B cell (primary cell): ENCODE data around the gene PRPS1L1. TPM values are rescaled to one million over a fixed set of nuclear protein-coding genes. Genes with fewer than 3 reads are reported as not detected.

ENCODE experiments used
- ATAC-seq: fragments of 200-7000 bp; cut with Tn5 transposase; one replicate; pipeline ENCODE4 v1.10.0; 2021; ENCODE audit warnings: low read depth, mild to moderate bottlenecking, moderate number of reproducible peaks, moderate library complexity
- CTCF ChIA-PET: fragments of 350-600 bp; sonication (Branson Sonifier 250); formaldehyde crosslinking; loops from one replicate; lab custom pipeline; 2021; ENCODE audit warnings: antibody characterized with exemption, inconsistent platforms; lab: Charles Lee
- POLR2A ChIA-PET: fragments of 350-600 bp; sonication (Branson Sonifier 250); formaldehyde crosslinking; loops from one replicate; lab custom pipeline; 2021; ENCODE audit warnings: antibody characterized with exemption; lab: Charles Lee
- DNase-seq: peaks from one replicate; pipeline ENCODE4 v3.0.0; 2013
- H2AFZ ChIP-seq: 2 replicates; pipeline ENCODE4 v1.6.1; 2012; ENCODE audit warnings: mild to moderate bottlenecking, low read depth, low read length; ENCODE audit not compliant: insufficient read depth, poor library complexity, severe bottlenecking
- H3K27ac ChIP-seq, 2 donors: 1 replicate in 1 of 2; 2 replicates in 1 of 2; pipeline ENCODE4 v1.5.1; 2012 to 2013; ENCODE audit warnings: low read length in 2 of 2, mild to moderate bottlenecking in 2 of 2, moderate library complexity in 1 of 2
- H3K27me3 ChIP-seq, 4 experiments: fragments of 200-600 bp in 1 of 4; sonication (generic) in 1 of 4; replicated peaks in 1 of 4; 1 replicate in 2 of 4; 2 replicates in 2 of 4; pipeline versions ENCODE4 v1.6.1 to v1.7.0; 2013 to 2016; ENCODE audit warnings: low read length in 3 of 4, mild to moderate bottlenecking in 2 of 4, mixed read lengths in 1 of 4, moderate library complexity in 1 of 4; ENCODE audit not compliant: insufficient read depth in 4 of 4, control insufficient read depth in 3 of 4; ENCODE audit errors: control extremely low read depth in 1 of 4
- H3K36me3 ChIP-seq, 2 experiments: replicated peaks in 1 of 2; 1 replicate in 1 of 2; 2 replicates in 1 of 2; pipeline versions ENCODE4 v1.6.1 to v1.7.1; 2013; ENCODE audit warnings: low read length in 1 of 2; ENCODE audit not compliant: insufficient read depth in 2 of 2, control insufficient read depth in 1 of 2; ENCODE audit errors: control extremely low read depth in 1 of 2, extremely low read depth in 1 of 2
- H3K4me1 ChIP-seq, 2 donors: fragments of 200-600 bp in 1 of 2; sonication (generic) in 1 of 2; 1 replicate in 1 of 2; 2 replicates in 1 of 2; pipeline versions ENCODE4 v1.5.1 to v1.6.1; 2013 to 2017; ENCODE audit warnings: low read length in 2 of 2; ENCODE audit not compliant: control insufficient read depth in 2 of 2, insufficient read depth in 2 of 2
- H3K4me2 ChIP-seq: replicated peaks from 2 replicates; pipeline ENCODE3; 2012; ENCODE audit warnings: mild to moderate bottlenecking, low read depth, low read length; ENCODE audit not compliant: poor library complexity, severe bottlenecking
- H3K4me3 ChIP-seq, 5 experiments: fragments of 200-600 bp in 1 of 5; sonication (generic) in 1 of 5; 1 replicate in 3 of 5; 2 replicates in 2 of 5; pipeline versions ENCODE4 v1.5.1 to v1.7.0; 2011 to 2016; ENCODE audit warnings: low read length in 4 of 5, mild to moderate bottlenecking in 4 of 5, low read depth in 2 of 5, control low read depth in 1 of 5, moderate library complexity in 1 of 5; ENCODE audit not compliant: insufficient read depth in 1 of 5; ENCODE audit errors: control extremely low read depth in 1 of 5, extremely low read depth in 1 of 5
- H3K79me2 ChIP-seq: fragments of 200-600 bp; sonication (generic); one replicate; pipeline ENCODE4 v1.6.0; 2016; ENCODE audit warnings: low read length; ENCODE audit not compliant: control insufficient read depth, insufficient read depth
- H3K9ac ChIP-seq: fragments of 200-600 bp; sonication (generic); 2 replicates; pipeline ENCODE4 v1.6.1; 2017; ENCODE audit warnings: mild to moderate bottlenecking, low read length, moderate library complexity
- H3K9me3 ChIP-seq, 3 donors: one replicate each; pipeline versions ENCODE4 v1.6.1 to v1.7.1; 2013; ENCODE audit warnings: low read length in 2 of 3; ENCODE audit not compliant: control insufficient read depth in 2 of 3, insufficient read depth in 1 of 3; ENCODE audit errors: control extremely low read depth in 1 of 3
- H4K20me1 ChIP-seq: 2 replicates; pipeline ENCODE4 v1.6.0; 2012; ENCODE audit warnings: mild to moderate bottlenecking, low read length; ENCODE audit not compliant: insufficient read depth, control insufficient read depth, poor library complexity, severe bottlenecking
- H3K27ac Mint-ChIP-seq: one replicate; pipeline ENCODE4 v1.8.0; 2021; ENCODE audit warnings: mixed read lengths
- H3K27me3 Mint-ChIP-seq: one replicate; pipeline ENCODE4 v1.8.0; 2021; ENCODE audit warnings: mixed read lengths
- H3K4me1 Mint-ChIP-seq: one replicate; pipeline ENCODE4 v1.8.0; 2021; ENCODE audit warnings: mixed read lengths
- H3K4me3 Mint-ChIP-seq: one replicate; pipeline ENCODE4 v1.8.0; 2021; ENCODE audit warnings: mixed read lengths
- H3K9me3 Mint-ChIP-seq: one replicate; pipeline ENCODE4 v1.8.0; 2022; ENCODE audit warnings: mixed read lengths; ENCODE audit not compliant: insufficient read depth
- EZH2 ChIP-seq: IDR thresholded peaks from 2 replicates; pipeline ENCODE4 v1.6.1; 2012; ENCODE audit warnings: borderline replicate concordance, low read depth, mild to moderate bottlenecking, moderate library complexity, low read length; ENCODE audit not compliant: insufficient read depth, poor library complexity, severe bottlenecking
- WGBS: methylation state at CpG from one replicate; pipeline ENCODE4 v1.1.5; 2013; ENCODE audit warnings: missing lambda C conversion rate; ENCODE audit not compliant: insufficient coverage; 5-methylcytosine and 5-hydroxymethylcytosine counted together
- intact Hi-C: fragments of 100-400 bp; cut with micrococcal nuclease; formaldehyde crosslinking; loops from one replicate; pipeline ENCODE4 v1.10.0; 2022
- polyA plus RNA-seq: library from polyadenylated mRNA; depleted of rRNA; stranded (reverse); fragments of >200 nt; gene quantifications from 2 replicates; pipeline ENCODE4 v1.2.3, GENCODE V29; 2012
- total RNA-seq, 2 donors: library from RNA; stranded (reverse); fragments of 120-200 nt in 1 of 2; gene quantifications; 1 replicate in 1 of 2; 2 replicates in 1 of 2; pipeline versions ENCODE4 v1.2.3 to v1.2.4, GENCODE V29; 2013 to 2022
- TF ChIP-seq, protein P1 (sequence below): fragments of 200-600 bp; IDR thresholded peaks from one replicate; pipeline ENCODE4 v1.8.0; 2022; ENCODE audit warnings: antibody characterized with exemption, mild to moderate bottlenecking

Gene PRPS1L1
- total and polyA plus RNA-seq, 2 donors (not counting 1 experiment from before 2014, with no cell fraction given), result not detected

DNA sequence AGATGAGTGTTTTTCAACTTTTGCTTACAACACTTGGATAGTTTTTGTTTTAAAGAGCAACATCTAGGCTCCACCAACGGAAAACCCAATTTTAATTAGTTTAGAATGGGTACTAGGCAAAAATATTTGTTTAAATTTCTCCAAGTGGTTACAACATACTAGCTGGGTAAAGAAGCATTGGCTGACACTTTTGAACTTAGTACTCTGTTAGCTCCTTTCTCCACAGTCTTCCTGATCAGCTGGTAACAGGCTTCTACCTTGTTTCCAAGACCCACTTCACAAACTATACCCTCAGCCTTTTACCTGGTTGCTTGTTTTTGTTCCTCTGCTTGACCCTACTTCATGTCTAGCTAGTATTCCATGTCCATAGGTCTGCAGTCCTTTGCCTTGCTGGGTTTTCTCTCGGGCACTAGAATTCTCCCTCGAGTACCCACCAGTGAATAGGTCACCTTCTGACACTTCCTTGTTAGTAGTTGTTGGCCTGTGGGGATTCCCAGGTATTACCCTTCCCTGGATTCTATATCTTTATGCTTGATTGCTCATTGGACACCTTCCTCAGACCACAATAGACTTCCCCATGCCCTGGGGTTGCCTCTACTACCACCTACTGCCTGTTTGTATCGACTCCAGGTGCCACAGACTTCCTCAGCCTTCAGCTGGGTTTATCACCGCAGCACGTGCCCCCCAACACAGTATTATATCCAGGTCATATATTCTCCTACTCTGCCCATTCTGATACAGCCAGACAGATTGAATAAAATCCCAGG lies 42.0 kb downstream of the PRPS1L1 start:
- Histone ChIP-seq H4K20me1 (no peaks in the 10 kb centered on the region), H3K79me2 (no peaks in the 10 kb centered on the region), H3K9me3 (no peaks in the 10 kb centered on the region), H3K4me2 (no peak overlapping the region), H3K27ac (no peak overlapping the region), H3K27me3 (no peaks in the 10 kb centered on the region), H3K4me3 (no peak overlapping the region), H3K36me3 (no peaks in the 10 kb centered on the region), H3K9ac (no peak overlapping the region), H3K4me1 (no peaks in the 10 kb centered on the region), H2AFZ (no peak overlapping the region)
- TF ChIP-seq, protein P1, sequence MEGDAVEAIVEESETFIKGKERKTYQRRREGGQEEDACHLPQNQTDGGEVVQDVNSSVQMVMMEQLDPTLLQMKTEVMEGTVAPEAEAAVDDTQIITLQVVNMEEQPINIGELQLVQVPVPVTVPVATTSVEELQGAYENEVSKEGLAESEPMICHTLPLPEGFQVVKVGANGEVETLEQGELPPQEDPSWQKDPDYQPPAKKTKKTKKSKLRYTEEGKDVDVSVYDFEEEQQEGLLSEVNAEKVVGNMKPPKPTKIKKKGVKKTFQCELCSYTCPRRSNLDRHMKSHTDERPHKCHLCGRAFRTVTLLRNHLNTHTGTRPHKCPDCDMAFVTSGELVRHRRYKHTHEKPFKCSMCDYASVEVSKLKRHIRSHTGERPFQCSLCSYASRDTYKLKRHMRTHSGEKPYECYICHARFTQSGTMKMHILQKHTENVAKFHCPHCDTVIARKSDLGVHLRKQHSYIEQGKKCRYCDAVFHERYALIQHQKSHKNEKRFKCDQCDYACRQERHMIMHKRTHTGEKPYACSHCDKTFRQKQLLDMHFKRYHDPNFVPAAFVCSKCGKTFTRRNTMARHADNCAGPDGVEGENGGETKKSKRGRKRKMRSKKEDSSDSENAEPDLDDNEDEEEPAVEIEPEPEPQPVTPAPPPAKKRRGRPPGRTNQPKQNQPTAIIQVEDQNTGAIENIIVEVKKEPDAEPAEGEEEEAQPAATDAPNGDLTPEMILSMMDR, result no peak
- no peak for TF ChIP-seq EZH2
- no peak for ATAC-seq
- Mint-ChIP-seq H3K4me1 (peaks cover 10% of the 10 kb centered on the region), H3K4me3 (no peak overlapping the region), H3K27me3 (peaks cover 13% of the 10 kb centered on the region), H3K9me3 (no peaks in the 10 kb centered on the region), H3K27ac (no peak overlapping the region)
- ChIA-PET CTCF (no interaction called here), POLR2A (no interaction called here)
- no peak for DNase-seq
- intact Hi-C loops, result no loop called here
- 56% methylated on average over 1 of the region's 6 CpGs for WGBS

DNA sequence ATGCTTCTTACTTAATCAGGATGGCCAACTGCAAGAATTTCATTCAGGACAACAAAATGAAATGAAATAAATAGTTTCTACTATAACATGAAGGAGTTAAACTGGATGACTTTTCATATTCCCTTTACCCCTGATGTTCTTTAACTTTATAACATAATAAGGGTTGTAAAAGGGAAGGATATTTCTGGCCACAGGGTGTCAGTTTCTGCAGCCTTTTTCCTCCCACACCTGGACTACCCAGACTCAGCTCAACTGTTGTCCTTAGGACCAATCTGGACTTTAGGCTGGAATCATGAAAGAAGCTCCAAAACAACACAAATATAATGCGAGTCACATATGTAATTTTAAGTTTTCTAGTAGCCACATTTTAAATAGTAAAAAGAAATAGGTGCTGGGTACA lies 43.4 kb downstream of the PRPS1L1 start:
- ChIA-PET CTCF (no interaction called here), POLR2A (no interaction called here)
- no CpG with 5 or more reads among the region's 1 CpG for WGBS
- H3K27me3 Mint-ChIP-seq, result peaks cover 9% of the 10 kb centered on the region
- DNase-seq, result no peak
- Histone ChIP-seq H3K36me3 (no peaks in the 10 kb centered on the region), H3K27ac (no peak overlapping the region), H3K79me2 (no peaks in the 10 kb centered on the region), H3K4me2 (no peak overlapping the region), H3K27me3 (no peaks in the 10 kb centered on the region), H4K20me1 (no peaks in the 10 kb centered on the region), H3K9ac (no peak overlapping the region), H3K4me1 (no peaks in the 10 kb centered on the region), H2AFZ (no peak overlapping the region), H3K9me3 (no peaks in the 10 kb centered on the region), H3K4me3 (no peak overlapping the region)
- intact Hi-C loops, result no loop called here
- H3K9me3 Mint-ChIP-seq, result no peaks in the 10 kb centered on the region
- TF ChIP-seq EZH2, result no peak
- TF ChIP-seq, protein P1, result no peak
- H3K4me3 Mint-ChIP-seq, result no peak overlapping the region
- ATAC-seq, result no peak
- peaks cover 10% of the 10 kb centered on the region for H3K4me1 Mint-ChIP-seq
- H3K27ac Mint-ChIP-seq, result no peak overlapping the region
